Esophagus mucosa (tissue), 1 donor: ENCODE measurements around the gene EPM2AIP1. TPM values are rescaled to one million over a fixed set of nuclear protein-coding genes. Genes with fewer than 3 reads are reported as not detected.
A peak's percentile ranks its signal among the peaks of the same experiment; 100 is the strongest.
"Not testable (repeated sequence)": the region's sequence is repeated elsewhere in the genome, so short reads cannot be mapped to it uniquely, and the experiment has no call there.

Experiments
- ATAC-seq: fragments of 200-7000 bp; cut with Tn5 transposase; one replicate; pipeline ENCODE4 v1.9.1; 2020
- total RNA-seq: library from RNA; stranded (reverse); gene quantifications from one replicate; pipeline ENCODE4 v1.2.4, GENCODE V29; 2023
- donor health status: DM: yes; HTN: yes; CAD: no.

EPM2AIP1 gene
- total RNA-seq, result 8.5 TPM

DNA sequence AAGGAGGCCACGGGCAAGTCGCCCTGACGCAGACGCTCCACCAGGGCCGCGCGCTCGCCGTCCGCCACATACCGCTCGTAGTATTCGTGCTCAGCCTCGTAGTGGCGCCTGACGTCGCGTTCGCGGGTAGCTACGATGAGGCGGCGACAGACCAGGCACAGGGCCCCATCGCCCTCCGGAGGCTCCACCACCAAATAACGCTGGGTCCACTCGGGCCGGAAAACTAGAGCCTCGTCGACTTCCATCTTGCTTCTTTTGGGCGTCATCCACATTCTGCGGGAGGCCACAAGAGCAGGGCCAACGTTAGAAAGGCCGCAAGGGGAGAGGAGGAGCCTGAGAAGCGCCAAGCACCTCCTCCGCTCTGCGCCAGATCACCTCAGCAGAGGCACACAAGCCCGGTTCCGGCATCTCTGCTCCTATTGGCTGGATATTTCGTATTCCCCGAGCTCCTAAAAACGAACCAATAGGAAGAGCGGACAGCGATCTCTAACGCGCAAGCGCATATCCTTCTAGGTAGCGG lies at the start of gene EPM2AIP1:
TSS of gene EPM2AIP1 (minus strand) at position 326 of the 520 bp plus-strand sequence. CDS start at position 272, 54 bp downstream.
- ATAC-seq, result peak; percentile 96

DNA sequence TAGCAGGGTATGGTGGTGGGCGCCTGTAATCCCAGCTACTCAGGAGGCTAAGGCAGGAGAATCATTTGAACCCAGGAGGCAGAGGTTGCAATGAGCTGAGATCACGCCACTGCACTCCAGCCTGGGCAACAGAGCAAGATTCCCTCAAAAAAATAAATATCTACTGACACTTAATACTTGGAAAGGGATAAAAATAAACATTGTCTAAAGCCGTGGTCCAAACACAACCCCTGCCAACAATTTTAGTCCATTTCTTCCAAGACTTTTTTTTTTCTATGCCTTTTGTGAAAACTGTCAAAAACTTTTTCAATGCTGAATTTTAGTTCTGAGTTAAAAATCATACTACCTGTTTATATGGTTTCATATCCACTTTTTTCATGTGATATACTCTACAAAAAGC lies 49.8 kb upstream of the EPM2AIP1 start:
- ATAC-seq, result not testable (repeated sequence)

DNA sequence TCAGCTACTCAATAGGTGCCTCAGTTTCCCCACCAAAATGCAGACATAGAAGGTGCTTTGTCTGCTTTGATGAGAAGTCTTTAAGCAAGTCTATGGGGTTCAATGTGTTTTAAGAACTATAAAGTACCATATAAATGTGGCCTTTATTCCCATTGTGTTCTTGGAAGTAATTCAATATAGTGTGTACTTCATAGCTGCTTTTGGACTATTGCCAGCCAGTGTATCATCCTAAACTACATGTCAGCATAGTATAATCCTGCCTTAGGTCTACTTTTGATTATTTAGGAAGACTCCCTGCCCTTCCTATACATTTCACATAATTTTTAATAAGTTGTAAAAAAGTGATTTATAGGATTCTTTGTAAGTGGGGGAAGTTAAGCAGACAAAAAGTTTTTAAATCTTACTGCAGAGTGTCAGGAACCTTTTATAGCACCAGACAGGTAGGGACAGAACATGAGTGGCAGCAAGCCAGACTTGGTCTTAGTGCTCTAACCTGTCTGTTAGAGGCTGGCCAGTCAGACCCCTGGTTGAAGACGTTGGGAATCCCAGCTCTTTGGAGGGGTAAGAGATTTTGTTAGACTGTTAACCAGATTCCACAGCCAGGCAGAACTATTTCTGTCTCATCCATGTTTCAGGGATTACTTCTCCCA lies 48.7 kb upstream of the EPM2AIP1 start:
- ATAC-seq, result peak; percentile 33

DNA sequence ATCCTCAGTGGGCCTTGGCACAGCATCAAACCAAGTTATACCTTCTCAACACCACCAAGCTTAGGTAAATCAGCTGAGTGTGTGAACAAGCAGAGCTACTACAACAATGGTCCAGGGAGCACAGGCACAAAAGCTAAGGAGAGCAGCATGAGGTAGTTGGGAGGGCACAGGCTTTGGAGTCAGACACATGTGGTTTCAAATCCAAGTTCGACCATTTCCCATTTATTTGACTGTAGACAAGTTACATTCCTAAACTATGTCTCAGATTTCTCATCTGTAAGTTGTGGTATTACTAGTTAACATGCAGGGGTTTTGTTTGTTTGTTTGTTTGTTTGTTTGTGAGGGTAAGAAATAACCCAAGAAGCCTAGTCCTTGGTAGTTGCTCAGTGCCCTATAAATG lies 47.3 kb upstream of the EPM2AIP1 start:
- ATAC-seq, result no peak

DNA sequence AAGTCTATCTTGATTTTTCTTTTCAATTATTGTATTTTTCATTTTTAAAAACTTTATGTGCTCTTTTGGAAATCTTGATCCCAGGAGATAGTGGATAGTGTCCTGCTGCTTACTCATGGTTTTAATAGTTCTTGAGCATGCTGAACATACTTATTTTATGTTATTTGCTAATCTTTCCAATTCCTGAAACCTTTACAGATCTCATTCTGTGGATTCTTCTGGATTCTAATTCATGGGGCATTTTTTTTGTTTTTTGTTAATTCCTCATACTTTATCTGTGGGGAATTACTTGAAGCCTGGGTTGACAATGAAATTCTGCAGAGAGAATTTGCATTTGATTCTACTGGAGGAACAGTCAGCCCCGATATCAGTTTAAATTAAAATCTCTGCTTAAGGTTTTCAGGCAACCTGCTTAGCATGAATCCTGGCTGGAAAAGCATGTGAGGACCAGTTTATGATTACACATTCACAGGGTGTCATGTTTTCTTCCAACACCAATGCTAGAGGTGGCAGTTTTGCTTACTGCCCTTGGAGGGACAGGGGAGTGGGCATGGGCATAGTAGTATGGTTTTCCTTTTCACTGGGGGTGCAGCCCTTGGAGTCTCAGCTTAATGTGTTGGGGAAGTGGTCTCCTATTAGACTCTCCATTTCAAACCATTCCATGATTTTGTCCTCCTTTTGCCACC lies 46.4 kb upstream of the EPM2AIP1 start:
- ATAC-seq, result no peak

DNA sequence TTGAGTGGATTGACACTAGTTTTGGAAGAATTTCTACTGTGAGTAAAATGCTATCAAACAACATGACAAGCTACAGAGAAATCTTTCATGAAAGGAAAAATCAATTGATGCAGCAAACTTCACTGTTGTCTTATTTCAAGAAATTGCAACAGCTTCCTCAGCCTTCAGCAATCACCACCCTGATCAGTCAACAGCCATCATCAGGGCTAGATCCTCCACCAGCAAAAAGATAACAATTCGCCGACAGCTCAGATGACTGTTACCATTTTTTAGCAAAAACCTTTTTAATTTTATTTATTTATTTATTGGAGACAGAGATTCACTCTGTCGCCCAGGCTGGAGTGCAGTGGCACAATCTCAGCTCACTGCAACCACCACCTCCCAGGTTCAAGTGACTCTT lies 44.4 kb upstream of the EPM2AIP1 start:
- ATAC-seq, result no peak

DNA sequence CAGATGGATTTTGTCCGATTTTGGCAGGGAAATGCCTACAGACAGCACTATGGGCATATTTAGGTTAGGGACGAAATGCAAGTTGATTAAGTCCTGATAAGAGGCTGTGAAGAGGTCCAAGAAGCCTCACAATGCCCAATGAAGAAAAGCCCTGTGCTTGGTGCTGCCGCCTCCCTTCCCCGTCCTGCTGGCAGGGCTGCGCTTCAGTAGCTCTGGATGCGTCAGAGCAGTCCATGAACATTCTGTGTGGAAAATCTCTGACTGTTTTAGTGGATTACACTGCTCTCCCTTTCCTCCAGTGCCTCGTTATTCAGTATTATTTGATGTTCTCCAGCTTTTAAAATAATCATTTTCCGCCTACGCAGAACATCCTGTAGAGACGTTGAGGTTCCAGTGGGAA lies 40.0 kb upstream of the EPM2AIP1 start:
- ATAC-seq, result no peak

DNA sequence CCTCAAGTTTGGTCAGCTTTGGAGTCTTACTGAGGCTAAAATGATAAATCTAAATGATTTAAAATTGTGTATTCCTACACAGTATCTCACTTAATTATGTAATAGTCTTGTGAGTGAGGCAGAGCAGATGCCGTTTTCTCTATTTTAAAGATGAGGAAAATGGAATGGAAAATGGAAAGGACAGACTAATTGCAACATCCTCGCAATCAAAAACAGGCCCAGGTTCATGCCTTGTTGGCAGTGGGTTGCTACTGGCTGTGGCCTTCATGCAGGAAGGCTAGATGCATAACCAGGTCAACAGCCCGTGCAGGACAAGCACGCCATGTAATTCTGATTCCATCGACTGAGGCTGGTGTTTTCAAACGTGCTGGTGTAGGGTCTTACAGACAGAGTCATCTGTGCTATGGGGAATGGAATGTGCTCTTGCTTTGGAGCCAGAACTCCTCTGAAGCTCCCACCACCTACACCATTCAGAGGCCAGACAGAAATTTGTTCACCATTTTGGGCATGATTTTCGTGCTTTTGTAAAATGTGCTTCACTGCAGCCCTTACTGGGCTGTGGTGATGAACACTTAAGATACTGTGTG lies 38.3 kb upstream of the EPM2AIP1 start:
- no peak for ATAC-seq

DNA sequence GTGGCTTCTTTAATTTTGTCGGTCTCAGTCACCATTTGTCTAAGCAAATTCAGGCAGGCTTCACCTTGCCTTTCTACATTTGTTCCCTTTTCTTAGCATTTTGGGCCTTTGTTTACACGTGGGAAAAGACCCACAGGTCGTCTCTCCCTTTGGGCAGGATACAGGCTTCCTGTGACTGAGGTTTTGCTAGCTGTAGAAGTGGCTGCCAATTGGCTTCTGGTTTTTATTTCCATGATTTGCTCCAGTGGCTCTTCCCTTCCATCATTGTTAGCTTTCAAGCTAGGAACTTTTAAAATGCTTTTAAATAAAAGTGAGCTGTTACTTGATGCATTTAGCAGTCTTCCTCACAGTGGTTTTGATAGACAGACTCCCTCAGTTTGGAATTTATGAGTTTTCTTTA lies 37.7 kb upstream of the EPM2AIP1 start:
- no peak for ATAC-seq

DNA sequence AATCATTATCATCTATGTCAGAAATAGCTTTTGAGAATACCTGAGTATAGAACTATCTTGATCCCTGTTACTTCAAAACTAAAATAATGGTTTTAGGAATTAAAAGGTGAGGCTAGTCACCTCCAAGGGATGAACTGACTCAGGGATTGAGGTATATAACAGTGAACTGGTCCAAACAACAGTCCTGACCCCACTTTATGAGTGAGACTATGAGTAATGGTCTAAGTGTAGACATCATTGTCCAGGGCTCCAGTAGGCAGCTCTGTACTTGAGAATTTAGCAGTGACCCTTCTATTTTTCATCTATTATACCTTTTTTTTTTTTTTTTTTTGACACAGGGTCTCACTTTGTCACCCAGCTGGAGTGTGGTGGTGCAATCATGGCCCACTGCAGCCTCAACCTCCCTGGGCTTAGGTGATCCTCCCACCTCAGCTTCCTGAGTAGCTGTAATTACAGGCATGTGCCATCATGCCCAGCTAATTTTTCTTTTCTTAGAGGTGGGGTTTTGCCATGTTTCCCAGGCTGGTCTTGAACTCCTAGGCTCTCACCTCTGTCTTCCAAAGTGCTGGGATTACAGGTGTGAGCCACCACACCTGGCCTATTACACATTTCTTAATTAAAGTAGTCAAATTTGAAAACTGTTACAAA lies 36.7 kb upstream of the EPM2AIP1 start:
- ATAC-seq, result no peak

DNA sequence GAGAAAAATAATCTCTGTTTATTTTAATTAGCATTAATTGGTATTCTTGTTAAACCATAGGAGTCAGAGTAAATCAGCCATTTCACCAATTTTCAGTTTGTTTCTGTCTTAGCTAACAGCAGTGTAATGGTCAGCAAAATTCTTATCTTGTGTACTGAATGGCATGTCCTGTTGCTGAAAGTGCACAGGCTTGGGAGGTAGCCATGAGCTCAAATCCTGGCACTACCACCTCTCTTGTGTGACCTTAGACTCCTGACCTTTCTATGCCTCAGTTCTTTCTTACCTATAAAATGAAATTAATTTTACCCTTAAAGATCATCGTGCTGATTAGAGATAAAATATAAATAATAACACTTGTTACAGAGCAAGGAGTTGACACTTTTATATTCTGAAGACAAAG lies 36.2 kb upstream of the EPM2AIP1 start:
- ATAC-seq, result no peak

DNA sequence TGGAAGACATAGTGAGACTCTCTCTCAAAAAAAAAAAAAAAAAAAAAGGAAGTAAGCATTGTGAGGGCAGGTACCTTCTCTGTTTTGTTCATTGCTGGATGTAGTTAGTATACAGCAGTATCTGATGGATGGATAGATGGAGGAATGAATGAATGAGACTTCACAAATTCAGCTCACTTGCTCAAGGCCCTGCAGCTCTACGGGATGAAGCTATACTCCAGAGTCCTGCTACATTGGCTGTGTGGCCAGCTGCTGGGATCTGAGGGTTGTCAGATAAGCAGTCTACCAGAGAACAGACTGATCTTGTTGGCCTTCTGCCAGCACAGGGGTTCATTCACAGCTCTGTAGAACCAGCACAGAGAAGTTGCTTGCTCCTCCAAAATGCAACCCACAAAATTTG lies 35.4 kb upstream of the EPM2AIP1 start:
- ATAC-seq, result no peak

DNA sequence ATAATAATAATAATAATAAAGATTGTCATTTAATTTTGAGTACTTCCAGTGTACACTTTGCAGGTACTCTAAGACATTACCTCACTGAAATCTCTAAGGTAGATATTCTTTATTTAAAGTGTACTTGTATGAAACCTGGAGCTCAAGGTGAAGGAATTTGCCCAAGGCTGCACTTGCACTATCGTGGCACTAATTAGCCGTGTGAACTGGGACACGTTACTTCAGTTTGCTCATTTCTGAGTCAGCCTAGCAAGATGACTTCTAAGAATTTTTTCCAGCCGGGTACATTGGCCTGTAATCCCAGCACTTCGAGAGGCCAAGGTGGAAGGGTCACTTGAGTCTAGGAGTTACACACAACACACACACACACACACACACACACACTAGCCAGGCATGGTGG lies 33.9 kb upstream of the EPM2AIP1 start:
- ATAC-seq, result no peak

DNA sequence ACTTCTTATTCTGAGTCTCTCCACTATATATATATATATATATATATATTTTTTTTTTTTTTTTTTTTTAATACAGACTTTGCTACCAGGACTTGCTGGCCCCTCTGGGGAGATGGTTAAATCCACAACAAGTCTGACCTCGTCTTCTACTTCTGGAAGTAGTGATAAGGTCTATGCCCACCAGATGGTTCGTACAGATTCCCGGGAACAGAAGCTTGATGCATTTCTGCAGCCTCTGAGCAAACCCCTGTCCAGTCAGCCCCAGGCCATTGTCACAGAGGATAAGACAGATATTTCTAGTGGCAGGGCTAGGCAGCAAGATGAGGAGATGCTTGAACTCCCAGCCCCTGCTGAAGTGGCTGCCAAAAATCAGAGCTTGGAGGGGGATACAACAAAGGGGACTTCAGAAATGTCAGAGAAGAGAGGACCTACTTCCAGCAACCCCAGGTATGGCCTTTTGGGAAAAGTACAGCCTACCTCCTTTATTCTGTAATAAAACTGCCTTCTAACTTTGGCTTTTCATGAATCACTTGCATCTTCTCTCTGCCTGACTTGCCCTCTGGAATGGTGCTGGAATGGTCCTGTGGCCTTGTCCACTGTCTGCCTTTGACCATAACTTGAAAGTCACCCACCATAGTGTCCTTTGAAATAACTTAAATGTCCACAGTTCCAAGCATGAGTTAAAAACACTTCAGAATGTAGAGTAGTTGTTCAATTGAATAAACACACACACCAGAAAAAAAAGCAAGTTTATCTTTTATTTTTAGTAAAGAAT lies 32.8 kb upstream of the EPM2AIP1 start:
- no peak for ATAC-seq

DNA sequence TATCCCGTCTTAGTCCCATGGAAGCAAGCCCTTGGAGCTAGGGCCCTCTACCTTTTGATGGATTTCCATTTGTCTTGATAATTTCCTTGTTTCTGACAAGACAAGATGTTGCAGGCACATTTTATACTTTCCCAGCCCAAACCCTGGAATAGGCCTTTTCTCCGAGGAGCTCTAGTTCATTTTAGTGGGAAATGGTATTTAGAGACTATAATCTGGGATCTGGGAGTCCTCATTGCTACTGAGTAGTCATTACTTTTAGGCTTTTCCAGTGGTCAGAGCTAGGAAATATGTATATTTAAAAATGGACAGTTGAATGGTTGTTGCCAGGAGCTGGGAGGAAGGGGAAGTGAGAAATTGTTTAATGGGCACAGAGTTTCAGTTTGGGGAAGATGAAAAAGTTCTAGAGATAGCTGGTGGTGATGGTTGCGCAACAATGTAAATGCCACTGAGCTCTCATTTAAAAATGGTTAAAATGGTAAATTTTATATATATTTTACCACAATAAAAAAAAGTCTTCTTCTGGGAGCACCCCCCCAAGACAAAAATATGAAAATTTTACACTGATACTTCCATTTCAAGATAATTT lies 32.0 kb upstream of the EPM2AIP1 start:
- no peak for ATAC-seq

DNA sequence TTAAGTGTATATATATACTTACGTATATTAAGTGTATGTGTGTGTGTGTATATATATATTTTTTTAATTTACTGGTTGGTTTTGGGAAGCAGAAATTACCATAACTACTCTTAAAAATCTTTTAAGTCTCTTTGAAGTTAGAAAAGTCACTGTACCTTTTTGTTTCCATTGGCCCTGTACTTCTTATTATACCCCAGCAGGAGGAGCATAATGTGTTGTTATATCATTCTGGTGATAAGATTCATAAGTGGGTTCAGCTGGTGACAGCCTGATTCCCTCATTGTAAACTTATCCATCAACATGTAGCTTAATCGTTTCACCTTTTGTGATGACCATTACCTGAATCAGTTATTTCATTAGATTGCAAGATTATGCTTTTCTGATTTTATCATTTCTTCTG lies 31.2 kb upstream of the EPM2AIP1 start:
- no peak for ATAC-seq

DNA sequence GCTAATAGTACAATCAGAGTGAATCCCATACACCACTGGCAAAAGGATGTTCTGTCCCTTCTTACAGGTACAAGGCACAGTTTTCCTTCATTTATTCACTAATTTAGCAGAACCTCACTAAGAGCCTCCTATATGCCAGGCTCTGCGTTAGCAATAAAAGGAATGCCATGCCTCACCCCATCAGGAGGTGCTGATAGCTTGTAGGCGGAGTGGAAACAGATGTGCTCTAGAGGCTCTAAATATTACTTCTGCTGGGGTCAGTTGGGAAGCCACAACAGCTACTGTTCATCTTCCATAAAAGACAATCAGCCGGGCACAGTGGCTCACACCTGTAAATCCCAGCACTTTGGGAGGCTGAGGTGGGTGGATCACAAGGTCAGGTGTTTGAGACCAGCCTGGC lies 24.8 kb upstream of the EPM2AIP1 start:
- no peak for ATAC-seq

DNA sequence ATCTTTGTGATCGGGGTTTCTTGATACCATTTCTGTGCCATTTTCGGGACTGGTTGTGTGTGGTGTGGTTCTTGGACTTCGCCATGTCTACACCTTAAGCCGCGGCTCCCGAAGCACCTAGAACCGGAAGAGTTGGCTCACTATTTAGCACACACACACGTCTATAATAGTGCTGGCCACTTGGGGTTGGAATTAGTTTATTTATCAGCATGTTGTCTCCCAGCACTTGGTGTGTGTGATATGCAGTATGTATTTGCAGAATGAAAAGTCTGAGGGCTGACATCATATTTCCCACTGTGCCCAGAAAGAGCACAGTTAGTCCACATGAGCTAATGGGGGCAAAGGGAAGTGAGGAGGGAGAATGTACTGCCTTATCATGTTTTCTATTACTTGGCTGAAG lies 24.0 kb upstream of the EPM2AIP1 start:
- ATAC-seq, result no peak

DNA sequence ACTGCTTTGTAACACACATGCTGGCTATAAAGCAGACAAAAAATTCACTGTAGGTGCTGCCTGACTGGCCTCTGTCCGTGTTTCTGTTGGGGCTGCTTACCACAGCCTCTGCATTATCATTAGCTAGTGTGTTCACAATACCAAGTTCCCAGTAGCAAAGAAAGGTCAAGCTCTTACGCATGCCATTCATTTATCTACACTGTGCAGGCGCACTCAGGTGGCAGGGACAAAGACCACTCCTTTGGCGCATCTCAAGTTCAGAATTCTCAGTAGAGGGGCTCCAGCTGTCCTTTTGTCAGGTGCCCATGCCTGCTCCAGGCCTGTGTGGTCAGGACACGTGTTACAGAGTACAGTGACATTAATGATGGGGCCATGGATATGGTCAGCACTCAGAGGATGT lies 22.7 kb upstream of the EPM2AIP1 start:
- ATAC-seq, result no peak

DNA sequence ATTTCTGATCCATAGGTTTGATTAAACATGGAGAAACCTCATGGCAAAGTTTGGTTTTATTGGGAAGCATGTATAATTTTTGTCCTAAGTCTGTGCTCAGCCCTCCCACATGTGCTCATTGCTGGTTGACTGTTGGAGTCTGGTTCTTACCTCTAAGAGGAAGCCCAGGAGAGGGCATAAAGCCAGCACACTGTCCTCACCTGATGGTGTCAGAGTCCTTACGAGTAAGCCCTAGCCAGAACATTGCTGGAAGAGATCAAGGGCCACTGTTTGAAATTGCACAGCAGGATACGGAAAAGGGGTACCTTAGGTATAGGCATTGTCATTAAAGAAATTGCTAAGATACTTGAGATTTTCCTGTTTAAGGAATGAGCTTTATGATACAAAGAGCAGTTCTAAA lies 21.7 kb upstream of the EPM2AIP1 start:
- ATAC-seq, result no peak

DNA sequence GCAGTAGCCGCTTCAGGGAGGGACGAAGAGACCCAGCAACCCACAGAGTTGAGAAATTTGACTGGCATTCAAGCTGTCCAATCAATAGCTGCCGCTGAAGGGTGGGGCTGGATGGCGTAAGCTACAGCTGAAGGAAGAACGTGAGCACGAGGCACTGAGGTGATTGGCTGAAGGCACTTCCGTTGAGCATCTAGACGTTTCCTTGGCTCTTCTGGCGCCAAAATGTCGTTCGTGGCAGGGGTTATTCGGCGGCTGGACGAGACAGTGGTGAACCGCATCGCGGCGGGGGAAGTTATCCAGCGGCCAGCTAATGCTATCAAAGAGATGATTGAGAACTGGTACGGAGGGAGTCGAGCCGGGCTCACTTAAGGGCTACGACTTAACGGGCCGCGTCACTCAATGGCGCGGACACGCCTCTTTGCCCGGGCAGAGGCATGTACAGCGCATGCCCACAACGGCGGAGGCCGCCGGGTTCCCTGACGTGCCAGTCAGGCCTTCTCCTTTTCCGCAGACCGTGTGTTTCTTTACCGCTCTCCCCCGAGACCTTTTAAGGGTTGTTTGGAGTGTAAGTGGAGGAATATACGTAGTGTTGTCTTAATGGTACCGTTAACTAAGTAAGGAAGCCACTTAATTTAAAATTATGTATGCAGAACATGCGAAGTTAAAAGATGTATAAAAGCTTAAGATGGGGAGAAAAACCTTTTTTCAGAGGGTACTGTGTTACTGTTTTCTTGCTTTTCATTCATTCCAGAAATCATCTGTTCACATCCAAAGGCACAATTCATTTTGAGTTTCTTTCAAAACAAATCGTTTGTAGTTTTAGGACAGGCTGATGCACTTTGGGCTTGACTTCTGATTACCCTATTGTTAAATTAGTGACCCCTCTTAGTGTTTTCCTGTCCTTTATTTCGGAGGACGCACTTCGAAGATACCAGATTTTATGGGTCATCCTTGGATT lies 674 bp upstream of the EPM2AIP1 start, which contains the start of gene MLH1:
TSS of gene MLH1 (plus strand) at position 193 of the 958 bp plus-strand sequence. CDS start at position 223, 30 bp downstream.
- ATAC-seq, result peak; percentile 98
